Fibroblast of skin of abdomen (primary cell): ENCODE results near the gene TCHP.

Experiments
- DNase-seq: peaks from one replicate; pipeline ENCODE4 v3.0.0-alpha.2; 2013

The TCHP gene

GRCh38 chr12:109963330-109963729, 63.3 kb downstream of the TCHP start:
- no peak for DNase-seq

- DNase-seq, result no peak
Measured at GRCh38 chr12:109963743-109964429, 63.8 kb downstream of the TCHP start.

- no peak for DNase-seq
Measured at GRCh38 chr12:109966546-109966945, 66.5 kb downstream of the TCHP start.

- no peak for DNase-seq
Measured at GRCh38 chr12:109967383-109968031, 67.4 kb downstream of the TCHP start.
